22Rv1 (cell line): ENCODE results near the gene PIAS1.
"Not testable (repeated sequence)": the region's sequence is repeated elsewhere in the genome, so short reads cannot be mapped to it uniquely, and the experiment has no call there.

ENCODE experiments used
- H3K27ac ChIP-seq: fragments of 450-650 bp; 2 replicates; pipeline ENCODE4 v1.5.1; 2017
- CTCF ChIP-seq: fragments of 450-650 bp; IDR thresholded peaks from 2 replicates; pipeline ENCODE4 v1.5.1; 2017; ENCODE audit warnings: mild to moderate bottlenecking
- ZFX ChIP-seq: fragments of 450-650 bp; IDR thresholded peaks from 2 replicates; pipeline ENCODE4 v1.6.1; 2017; ENCODE audit warnings: antibody characterized with exemption, borderline replicate concordance

Gene PIAS1

GRCh38 chr15:68224546-68225250 lies 170.6 kb downstream of the PIAS1 start:
- no peak for TF ChIP-seq CTCF
- no peak overlapping the region for H3K27ac ChIP-seq

GRCh38 chr15:68225442-68225841 lies 171.3 kb downstream of the PIAS1 start:
- H3K27ac ChIP-seq = not testable (repeated sequence)

- TF ChIP-seq ZFX (no peak), CTCF (no peak)
- peak overlapping the region; percentile 83; the same call in 1 of the 2 replicates for H3K27ac ChIP-seq
Measured at GRCh38 chr15:68227643-68228142, 173.6 kb downstream of the PIAS1 start.

- H3K27ac ChIP-seq = peak overlapping the region; percentile 83
- no peak for TF ChIP-seq CTCF
- no peak for TF ChIP-seq ZFX
Measured at GRCh38 chr15:68228143-68228970, 174.2 kb downstream of the PIAS1 start.

- H3K27ac ChIP-seq = peak overlapping the region; percentile 83
- no peak for TF ChIP-seq ZFX
- TF ChIP-seq CTCF = no peak
Measured at GRCh38 chr15:68228971-68229385, 174.9 kb downstream of the PIAS1 start.

GRCh38 chr15:68229386-68230156 lies 175.5 kb downstream of the PIAS1 start, which contains the start of gene CLN6:
CLN6 (minus strand) TSS chr15:68229728; CDS start chr15:68229584, 144 bp downstream.
- H3K27ac ChIP-seq = peak within 1 kb of the TSS; percentile 83
- TF ChIP-seq CTCF = no peak
- TF ChIP-seq ZFX = no peak
